ENCODE data around the gene MUC12.
"Not testable (repeated sequence)": the region's sequence is repeated elsewhere in the genome, so short reads cannot be mapped to it uniquely, and the experiment has no call there.

GRCh38 chr7:100923616-100924015, 45.7 kb upstream of the MUC12 start:
- TF ChIP-seq CTCF (IDR thresholded peaks at IDR 0.05); TCF7L2 (IDR thresholded peaks at IDR 0.05; ENCODE audit: low read depth, low read length); POLR2AphosphoS5 (IDR thresholded peaks at IDR 0.05; ENCODE audit: low read depth, low read length); REST (IDR thresholded peaks at IDR 0.05; ENCODE audit: insufficient read depth in 1 of 2, low read depth in 2 of 2, low read length in 1 of 2): not testable (repeated sequence)
